Measurements from ENCODE around the gene SMIM38. TPM values are rescaled to one million over a fixed set of nuclear protein-coding genes. Genes with fewer than 3 reads are reported as not detected.
A peak's percentile ranks its signal among the peaks of the same experiment; 100 is the strongest.

SMIM38 gene
- total and polyA plus RNA-seq, 9 of the 15 experiments (the other 6 are each of a cell fraction or from before 2014, with no cell fraction given) = 0.07 to 1.2 (median 0.21) TPM; not detected in 2

GRCh38 chr11:69200331-69201065, 44.8 kb downstream of the SMIM38 start:
- H3K79me2 ChIP-seq (ENCODE audit: control insufficient read depth, insufficient read depth, low read length) = no peaks in the 10 kb centered on the region
- H3K9me3 ChIP-seq (replicated peaks; ENCODE audit: control insufficient read depth, insufficient read depth, low read depth, low read length) = no peaks in the 10 kb centered on the region
- H4K20me1 ChIP-seq (replicated peaks; ENCODE audit: control insufficient read depth, insufficient read depth, low read length) = peaks cover 6% of the 10 kb centered on the region
- ATAC-seq (no peak), DNase-seq (ENCODE audit: extremely low read depth in 1 of 4, low spot score in 3 of 4) (no peak), FAIRE-seq (no peak)
- TF ChIP-seq HNRNPUL1 (IDR thresholded peaks at IDR 0.05; ENCODE audit: low read length) (no peak), CTCFL (IDR thresholded peaks at IDR 0.05; ENCODE audit: borderline replicate concordance, insufficient read depth, low read depth, low read length, poor library complexity, severe bottlenecking) (peak; percentile 5)
- no peak overlapping the region; a peak in 1 of 4 replicates for H3K9ac ChIP-seq (ENCODE audit: insufficient read depth in 1 of 2, low read depth in 2 of 2, low read length in 2 of 2)
- in situ Hi-C loops (cut with MboI) (no loop called here), intact Hi-C loops (cut with micrococcal nuclease) (no loop called here)
- H3K27ac ChIP-seq (ENCODE audit: extremely low read depth, low read depth, low read length) = no peak overlapping the region
- H3K27me3 ChIP-seq (ENCODE audit: control insufficient read depth in 2 of 2, insufficient read depth in 2 of 2, low read length in 2 of 2) = peaks cover 40 to 80% of the 10 kb centered on the region in 2 experiments
- no peaks in the 10 kb centered on the region for H3K9me1 ChIP-seq (ENCODE audit: control insufficient read depth, insufficient read depth, low read length)
- 2% methylated on average over 21 of the region's 32 CpGs for WGBS (ENCODE audit: insufficient coverage, low coverage, missing lambda C conversion rate)
- BruUV-seq (replicated peaks) = no TSS peak
- no peak overlapping the region for H3K4me3 ChIP-seq
- POLR2A ChIA-PET = no interaction called here
- CTCF ChIA-PET (ENCODE audit: low intra/inter-chr PET ratio) = no interaction called here
- no peak overlapping the region for H2AFZ ChIP-seq (ENCODE audit: low read depth, low read length)
- H3K4me1 ChIP-seq (replicated peaks in 1 of 2; ENCODE audit: control insufficient read depth in 2 of 2, insufficient read depth in 2 of 2, low read length in 2 of 2) = peaks cover 0 to 12% of the 10 kb centered on the region in 2 experiments; a peak in 2 of 5 replicates
- H3K36me3 ChIP-seq (ENCODE audit: control insufficient read depth, insufficient read depth, low read length) = no peaks in the 10 kb centered on the region
- H3K4me2 ChIP-seq (ENCODE audit: insufficient read depth, low read length) = no peak overlapping the region

GRCh38 chr11:69201066-69201365, 45.3 kb downstream of the SMIM38 start:
- no peaks in the 10 kb centered on the region for H3K9me3 ChIP-seq (replicated peaks; ENCODE audit: control insufficient read depth, insufficient read depth, low read depth, low read length)
- H3K9me1 ChIP-seq (ENCODE audit: control insufficient read depth, insufficient read depth, low read length) = no peaks in the 10 kb centered on the region
- no peak for FAIRE-seq
- H3K27me3 ChIP-seq (ENCODE audit: control insufficient read depth in 2 of 2, insufficient read depth in 2 of 2, low read length in 2 of 2) = peaks cover 39 to 78% of the 10 kb centered on the region in 2 experiments
- no peak overlapping the region for H3K9ac ChIP-seq (ENCODE audit: insufficient read depth in 1 of 2, low read depth in 2 of 2, low read length in 2 of 2)
- no peak overlapping the region for H3K27ac ChIP-seq (ENCODE audit: extremely low read depth, low read depth, low read length)
- in situ Hi-C loops (cut with MboI) = no loop called here
- 19% methylated on average over 4 of the region's 4 CpGs for WGBS (ENCODE audit: insufficient coverage, low coverage, missing lambda C conversion rate)
- BruUV-seq (replicated peaks) = no TSS peak
- CTCF ChIA-PET (ENCODE audit: low intra/inter-chr PET ratio) = no interaction called here
- H2AFZ ChIP-seq (ENCODE audit: low read depth, low read length) = no peak overlapping the region
- H3K4me1 ChIP-seq (replicated peaks in 1 of 2; ENCODE audit: control insufficient read depth in 2 of 2, insufficient read depth in 2 of 2, low read length in 2 of 2) = peaks cover 0 to 12% of the 10 kb centered on the region in 2 experiments; a peak in 2 of 5 replicates
- H3K36me3 ChIP-seq (ENCODE audit: control insufficient read depth, insufficient read depth, low read length) = no peaks in the 10 kb centered on the region
- H3K4me3 ChIP-seq = no peak overlapping the region
- intact Hi-C loops (cut with micrococcal nuclease) = no loop called here
- no peak overlapping the region for H3K4me2 ChIP-seq (ENCODE audit: insufficient read depth, low read length)
- no peak for ATAC-seq
- POLR2A ChIA-PET = no interaction called here
- H3K79me2 ChIP-seq (ENCODE audit: control insufficient read depth, insufficient read depth, low read length) = no peaks in the 10 kb centered on the region
- DNase-seq (ENCODE audit: extremely low read depth in 1 of 4, low spot score in 3 of 4) = no peak
- H4K20me1 ChIP-seq (replicated peaks; ENCODE audit: control insufficient read depth, insufficient read depth, low read length) = peaks cover 6% of the 10 kb centered on the region
- TF ChIP-seq ZNF232 (CRISPR knock-in tag; IDR thresholded peaks at IDR 0.05) = no peak
- TF ChIP-seq NFE2L1 (tag; IDR thresholded peaks at IDR 0.05; ENCODE audit: borderline replicate concordance, low read depth) = no peak
- TF ChIP-seq HNRNPUL1 (IDR thresholded peaks at IDR 0.05; ENCODE audit: low read length) = no peak
- TF ChIP-seq THRAP3 (IDR thresholded peaks at IDR 0.05; ENCODE audit: borderline replicate concordance) = no peak
- TF ChIP-seq HDAC3 (IDR thresholded peaks at IDR 0.05; ENCODE audit: borderline replicate concordance, partially characterized antibody) = no peak
- TF ChIP-seq RUNX1 (IDR thresholded peaks at IDR 0.05; ENCODE audit: low read depth) = no peak
- no peak for TF ChIP-seq ZNF785 (CRISPR knock-in tag; IDR thresholded peaks at IDR 0.05)
- TF ChIP-seq JUNB (CRISPR knock-in tag; conservative IDR thresholded peaks at IDR 0.05) = no peak
- TF ChIP-seq POLR3A (IDR thresholded peaks at IDR 0.05; ENCODE audit: borderline replicate concordance, extremely low read depth, insufficient read depth, insufficient read length) = no peak
- TF ChIP-seq SRSF7 (optimal IDR thresholded peaks at IDR 0.05; ENCODE audit: low read depth, low read length) = no peak
- no peak for TF ChIP-seq RBM15 (IDR thresholded peaks at IDR 0.05; ENCODE audit: insufficient read depth, low read length)
- TF ChIP-seq ADNP (tag; IDR thresholded peaks at IDR 0.05) = no peak
- no peak for TF ChIP-seq ZNF668 (CRISPR knock-in tag; IDR thresholded peaks at IDR 0.05)
- no peak for TF ChIP-seq MCM5 (IDR thresholded peaks at IDR 0.05; ENCODE audit: low read depth)
